Endothelial cell (in vitro differentiated cells): ENCODE results near the gene OCIAD2. TPM values are rescaled to one million over a fixed set of nuclear protein-coding genes. Genes with fewer than 3 reads are reported as not detected.

Source experiments
- DNase-seq: peaks from one replicate; pipeline ENCODE4 v3.0.0; 2021; ENCODE audit warnings: low spot score
- H3K27ac Mint-ChIP-seq: one replicate; pipeline ENCODE4 v1.8.0; 2021; ENCODE audit warnings: mixed read lengths, inconsistent platforms; ENCODE audit not compliant: unreplicated experiment
- H3K27me3 Mint-ChIP-seq: one replicate; pipeline ENCODE4 v1.8.0; 2021; ENCODE audit warnings: mild to moderate bottlenecking, moderate library complexity, mixed read lengths, inconsistent platforms; ENCODE audit not compliant: unreplicated experiment
- H3K36me3 Mint-ChIP-seq: one replicate; pipeline ENCODE4 v1.8.0; 2021; ENCODE audit warnings: mild to moderate bottlenecking, low read depth, mixed read lengths, inconsistent platforms; ENCODE audit not compliant: unreplicated experiment
- H3K4me1 Mint-ChIP-seq: one replicate; pipeline ENCODE4 v1.8.0; 2021; ENCODE audit warnings: mild to moderate bottlenecking, mixed read lengths, inconsistent platforms; ENCODE audit not compliant: unreplicated experiment
- H3K4me3 Mint-ChIP-seq: one replicate; pipeline ENCODE4 v1.8.0; 2021; ENCODE audit warnings: mild to moderate bottlenecking, mixed read lengths, inconsistent platforms; ENCODE audit not compliant: unreplicated experiment
- H3K9me3 Mint-ChIP-seq: one replicate; pipeline ENCODE4 v1.8.0; 2021; ENCODE audit warnings: mixed read lengths, inconsistent platforms; ENCODE audit not compliant: unreplicated experiment
- long read RNA-seq: library from polyadenylated mRNA; unstranded; transcript quantifications from one replicate; pipeline ENCODE4 v2.0.0, GENCODE V29; 2020; ENCODE audit not compliant: unreplicated experiment
- total RNA-seq: library from RNA; stranded (reverse); fragmentation: NEBNext Ultra II Directional; extraction: Animal tissue kit (Norgen Biotek cat#: 25700); gene quantifications from one replicate; pipeline ENCODE4 v1.2.1, GENCODE V29; 2021; ENCODE audit not compliant: unreplicated experiment
- TF ChIP-seq, protein P1 (sequence below): fragments of 200-600 bp; sonication (generic); IDR thresholded peaks from one replicate; pipeline ENCODE4 v1.5.0; 2021; ENCODE audit warnings: antibody characterized with exemption; ENCODE audit not compliant: unreplicated experiment

Gene OCIAD2, protein sequence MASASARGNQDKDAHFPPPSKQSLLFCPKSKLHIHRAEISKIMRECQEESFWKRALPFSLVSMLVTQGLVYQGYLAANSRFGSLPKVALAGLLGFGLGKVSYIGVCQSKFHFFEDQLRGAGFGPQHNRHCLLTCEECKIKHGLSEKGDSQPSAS
- total RNA-seq: 50.0 TPM
- long read RNA-seq, transcript OCIAD2-205 (7 exons, 1,163 nt): major isoform, 30 of 33 reads
- long read RNA-seq, partial matches to known transcripts: 0 of 33 reads
- long read RNA-seq, other reads (novel, unspliced or antisense): 2 of 33 reads

DNA sequence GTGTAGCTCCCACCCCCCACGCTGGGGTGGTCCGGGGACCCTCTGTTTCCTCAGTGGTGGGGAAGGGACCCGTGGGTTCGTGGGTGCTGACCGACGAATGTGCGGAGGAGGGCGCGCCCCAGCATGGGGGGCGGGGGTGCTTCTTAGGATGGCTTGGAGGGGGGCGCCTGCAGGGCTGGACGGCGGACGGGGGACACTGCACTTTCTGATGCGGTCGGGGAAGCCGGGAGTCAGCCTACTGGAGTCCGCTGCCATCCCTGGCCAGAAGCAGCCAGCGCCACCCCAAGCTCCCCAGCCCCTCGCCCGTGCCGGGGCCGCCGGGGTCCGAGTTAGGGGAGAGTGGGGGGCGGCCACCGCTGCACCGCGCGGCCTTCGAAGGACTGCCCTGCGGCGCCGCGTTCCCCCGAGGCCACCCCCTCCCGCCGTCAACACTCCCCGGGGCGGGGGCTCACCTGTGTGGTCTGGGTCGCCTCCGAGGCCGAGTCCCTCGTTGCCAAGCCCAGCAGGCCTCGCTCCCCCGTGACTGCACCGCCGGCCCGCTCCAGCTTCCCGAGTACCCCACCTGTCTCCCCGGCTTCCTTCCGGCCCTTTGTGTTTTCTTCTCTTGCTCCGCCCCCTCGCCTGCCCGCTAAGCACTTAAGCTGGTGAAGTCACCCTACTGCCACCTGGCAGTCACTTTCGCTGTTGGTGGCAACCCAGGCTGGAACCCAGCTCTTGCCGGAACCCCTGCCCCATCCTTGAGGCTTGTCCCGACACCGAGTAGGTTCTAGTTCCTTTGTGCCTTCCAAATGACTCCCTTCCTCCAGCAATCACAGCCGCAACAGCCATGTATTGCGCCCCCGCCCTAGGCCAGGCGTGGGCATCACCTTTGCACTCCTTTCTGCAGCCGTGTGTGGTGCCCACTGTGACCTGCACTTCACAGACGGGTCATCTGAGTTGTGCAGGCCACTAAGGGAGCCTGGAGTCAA lies at the start of gene OCIAD2:
Gene OCIAD2 (minus strand): TSS at position 569 of the 968 bp plus-strand sequence. CDS start 2,225 bp downstream, outside the sequence.
- peaks cover 4% of the 10 kb centered on the region for H3K9me3 Mint-ChIP-seq
- peaks cover 19% of the 10 kb centered on the region for H3K4me1 Mint-ChIP-seq
- TF ChIP-seq, protein P1, sequence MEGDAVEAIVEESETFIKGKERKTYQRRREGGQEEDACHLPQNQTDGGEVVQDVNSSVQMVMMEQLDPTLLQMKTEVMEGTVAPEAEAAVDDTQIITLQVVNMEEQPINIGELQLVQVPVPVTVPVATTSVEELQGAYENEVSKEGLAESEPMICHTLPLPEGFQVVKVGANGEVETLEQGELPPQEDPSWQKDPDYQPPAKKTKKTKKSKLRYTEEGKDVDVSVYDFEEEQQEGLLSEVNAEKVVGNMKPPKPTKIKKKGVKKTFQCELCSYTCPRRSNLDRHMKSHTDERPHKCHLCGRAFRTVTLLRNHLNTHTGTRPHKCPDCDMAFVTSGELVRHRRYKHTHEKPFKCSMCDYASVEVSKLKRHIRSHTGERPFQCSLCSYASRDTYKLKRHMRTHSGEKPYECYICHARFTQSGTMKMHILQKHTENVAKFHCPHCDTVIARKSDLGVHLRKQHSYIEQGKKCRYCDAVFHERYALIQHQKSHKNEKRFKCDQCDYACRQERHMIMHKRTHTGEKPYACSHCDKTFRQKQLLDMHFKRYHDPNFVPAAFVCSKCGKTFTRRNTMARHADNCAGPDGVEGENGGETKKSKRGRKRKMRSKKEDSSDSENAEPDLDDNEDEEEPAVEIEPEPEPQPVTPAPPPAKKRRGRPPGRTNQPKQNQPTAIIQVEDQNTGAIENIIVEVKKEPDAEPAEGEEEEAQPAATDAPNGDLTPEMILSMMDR: no peak
- peak within 1 kb of the TSS; percentile 96 for H3K4me3 Mint-ChIP-seq
- peak within 1 kb of the TSS; percentile 92 for H3K27ac Mint-ChIP-seq
- peak; percentile 58 for DNase-seq
- peaks cover 20% of the 10 kb centered on the region for H3K36me3 Mint-ChIP-seq
- peaks cover 15% of the 10 kb centered on the region for H3K27me3 Mint-ChIP-seq

DNA sequence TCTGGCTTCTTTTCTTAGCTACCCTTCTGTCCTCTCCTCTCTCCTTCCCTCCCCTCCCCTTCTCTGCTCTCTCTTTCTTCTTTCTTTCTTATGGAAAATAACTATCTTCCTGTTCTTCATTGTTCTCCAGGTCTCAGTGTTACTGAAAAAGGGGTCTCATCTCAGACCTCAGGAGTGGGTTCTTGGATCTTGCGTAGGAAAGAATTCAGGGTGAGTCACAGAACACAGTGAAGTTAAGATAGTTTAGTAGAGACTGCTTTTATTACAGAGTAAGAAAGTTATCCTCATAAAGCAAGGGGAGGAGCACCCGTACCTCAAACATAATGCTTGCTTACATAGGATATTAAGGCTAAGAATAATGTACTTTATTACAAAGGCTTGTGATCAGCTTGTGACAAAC lies 47.7 kb upstream of the OCIAD2 start:
- H3K4me1 Mint-ChIP-seq: peaks cover 3% of the 10 kb centered on the region
- H3K4me3 Mint-ChIP-seq: no peak overlapping the region
- H3K9me3 Mint-ChIP-seq: no peaks in the 10 kb centered on the region
- TF ChIP-seq, protein P1: no peak
- DNase-seq: no peak
- no peak overlapping the region for H3K27ac Mint-ChIP-seq
- H3K36me3 Mint-ChIP-seq: no peaks in the 10 kb centered on the region
- H3K27me3 Mint-ChIP-seq: peaks cover 3% of the 10 kb centered on the region

DNA sequence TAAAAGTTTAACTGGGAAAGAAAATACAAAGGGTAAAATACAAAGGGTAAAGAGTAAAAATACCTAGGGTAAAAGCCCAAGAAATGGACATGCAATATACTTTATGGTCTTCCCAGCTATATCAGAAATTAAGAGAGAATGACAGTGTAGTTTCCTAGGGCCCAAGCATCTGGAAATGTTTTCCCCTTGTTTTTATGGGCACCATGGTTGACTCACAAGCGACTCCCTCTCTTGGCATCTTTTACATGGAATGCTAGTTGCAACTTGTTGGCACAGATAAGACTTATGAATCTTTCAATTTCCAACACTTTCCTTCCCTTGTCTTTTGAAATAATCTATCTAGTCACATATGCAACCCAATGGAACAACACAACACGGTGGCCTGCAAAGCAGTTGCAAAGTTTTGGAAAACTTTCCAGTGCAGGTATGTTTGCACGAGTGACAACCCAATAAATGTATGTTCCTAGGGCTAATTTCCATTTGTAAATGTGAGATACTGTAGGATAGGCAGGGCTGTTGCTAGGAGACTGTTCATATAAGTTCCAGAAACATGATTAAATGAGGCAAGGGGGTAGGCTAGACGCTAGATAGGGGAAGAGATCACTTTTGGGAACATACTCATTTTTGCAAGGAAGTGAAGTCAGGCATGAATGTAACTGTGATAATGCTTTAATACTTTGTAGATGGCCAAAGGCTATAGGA lies 43.1 kb upstream of the OCIAD2 start:
- Mint-ChIP-seq H3K4me1 (no peaks in the 10 kb centered on the region), H3K27me3 (no peaks in the 10 kb centered on the region)
- TF ChIP-seq, protein P1: no peak

DNA sequence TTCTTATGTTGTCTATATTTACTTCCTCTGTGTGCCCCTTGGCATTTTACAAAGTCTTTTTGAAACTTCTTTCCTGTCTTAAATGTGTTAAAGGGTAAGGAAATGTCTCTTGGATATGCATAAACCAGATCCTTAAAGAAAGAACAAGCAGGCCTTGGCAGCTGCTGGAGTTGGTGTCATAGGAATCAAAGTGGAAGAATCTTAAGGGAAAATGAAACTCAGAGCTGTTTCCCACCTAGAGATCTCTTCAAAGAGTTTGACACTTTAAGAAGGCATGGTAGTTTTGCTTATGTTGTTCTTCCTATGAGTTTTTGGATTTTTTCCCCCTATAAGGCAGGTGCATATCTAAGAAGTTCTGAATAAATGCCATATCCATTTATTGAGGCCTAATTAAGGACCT lies 42.5 kb upstream of the OCIAD2 start:
- Mint-ChIP-seq H3K36me3 (no peaks in the 10 kb centered on the region), H3K9me3 (no peaks in the 10 kb centered on the region), H3K27ac (no peak overlapping the region), H3K4me3 (no peak overlapping the region), H3K4me1 (no peaks in the 10 kb centered on the region), H3K27me3 (no peaks in the 10 kb centered on the region)
- TF ChIP-seq, protein P1: no peak
- DNase-seq: no peak

More for the DNA sequence above, 43.1 kb upstream of the OCIAD2 start:
- no peak overlapping the region for H3K4me3 Mint-ChIP-seq
- DNase-seq: no peak
- H3K27ac Mint-ChIP-seq: no peak overlapping the region
- no peaks in the 10 kb centered on the region for H3K9me3 Mint-ChIP-seq
- no peaks in the 10 kb centered on the region for H3K36me3 Mint-ChIP-seq
